ENCODE data around the gene DPPA4.

Gene DPPA4

GRCh38 chr3:109338322-109338721 is 976 bp upstream of the DPPA4 start:
- DNase-seq, result no peak

GRCh38 chr3:109336291-109336861 is 970 bp downstream of the DPPA4 start:
- DNase-seq, result no peak

GRCh38 chr3:109334572-109334971 is 2.8 kb downstream of the DPPA4 start:
- no peak for DNase-seq

GRCh38 chr3:109331692-109332091 is 5.7 kb downstream of the DPPA4 start:
- no peak for DNase-seq

GRCh38 chr3:109330405-109330804 is 6.9 kb downstream of the DPPA4 start:
- DNase-seq, result no peak

- DNase-seq, result no peak
Observed at GRCh38 chr3:109328202-109328601, 9.1 kb downstream of the DPPA4 start.

- DNase-seq, result no peak
Observed at GRCh38 chr3:109325657-109326056, 11.7 kb downstream of the DPPA4 start.

GRCh38 chr3:109325109-109325508 is 12.2 kb downstream of the DPPA4 start:
- no peak for DNase-seq

GRCh38 chr3:109316162-109316730 is 21.1 kb downstream of the DPPA4 start, which contains the start of gene DPPA2:
Gene DPPA2 (minus strand): TSS chr3:109316517. CDS start chr3:109314542, 1,975 bp downstream.
- no peak for DNase-seq

GRCh38 chr3:109313061-109313460 is 24.3 kb downstream of the DPPA4 start:
- no peak for DNase-seq

GRCh38 chr3:109297496-109297895 is 39.9 kb downstream of the DPPA4 start:
- no peak for DNase-seq

- DNase-seq, result no peak
Observed at GRCh38 chr3:109284071-109284470, 53.3 kb downstream of the DPPA4 start.

- DNase-seq, result no peak
Observed at GRCh38 chr3:109278546-109278945, 58.8 kb downstream of the DPPA4 start.

GRCh38 chr3:109278141-109278540 is 59.2 kb downstream of the DPPA4 start:
- no peak for DNase-seq
